DOHH2 (cell line): Measurements from ENCODE around the gene SLCO2A1.

Source experiments
- H3F3A ChIP-seq: fragments of 200-600 bp; sonication (generic), shearing (Covaris generic); 2 replicates; pipeline ENCODE4 v1.6.0; 2016; ENCODE audit warnings: antibody characterized with exemption, mild to moderate bottlenecking; ENCODE audit not compliant: control insufficient read depth, insufficient read depth
- H3K27ac ChIP-seq: fragments of 200-600 bp; sonication (generic); 2 replicates; pipeline ENCODE4 v1.5.1; 2014; ENCODE audit warnings: low read depth, mild to moderate bottlenecking, low read length, moderate library complexity
- H3K27me3 ChIP-seq: fragments of 200-600 bp; sonication (generic); 2 replicates; pipeline ENCODE4 v1.6.1; 2014; ENCODE audit warnings: mild to moderate bottlenecking, low read length, mixed read lengths; ENCODE audit not compliant: control insufficient read depth
- H3K36me3 ChIP-seq: fragments of 200-600 bp; sonication (generic); 2 replicates; pipeline ENCODE4 v1.6.1; 2014; ENCODE audit warnings: mild to moderate bottlenecking, low read length, moderate library complexity, mixed read lengths; ENCODE audit not compliant: control insufficient read depth
- H3K4me1 ChIP-seq: fragments of 200-600 bp; sonication (generic); 2 replicates; pipeline ENCODE4 v1.6.1; 2014; ENCODE audit warnings: mild to moderate bottlenecking, low read length, mixed read lengths; ENCODE audit not compliant: control insufficient read depth
- H3K4me2 ChIP-seq: fragments of 200-600 bp; sonication (generic); 2 replicates; pipeline ENCODE4 v1.6.0; 2014; ENCODE audit warnings: mild to moderate bottlenecking, low read length, moderate library complexity
- H3K4me3 ChIP-seq: fragments of 200-600 bp; sonication (generic); 2 replicates; pipeline ENCODE4 v1.5.1; 2014; ENCODE audit warnings: mild to moderate bottlenecking, low read length, mixed read lengths
- H3K79me2 ChIP-seq: fragments of 200-600 bp; sonication (generic); 2 replicates; pipeline ENCODE4 v1.6.1; 2014; ENCODE audit warnings: mild to moderate bottlenecking, low read length, mixed read lengths; ENCODE audit not compliant: control insufficient read depth
- H3K9me2 ChIP-seq: fragments of 200-600 bp; sonication (generic); replicated peaks from 2 replicates; pipeline ENCODE4 v1.6.1; 2014; ENCODE audit warnings: mild to moderate bottlenecking, low read length, mixed read lengths; ENCODE audit not compliant: control insufficient read depth
- H3K9me3 ChIP-seq: fragments of 200-600 bp; sonication (generic); 2 replicates; pipeline ENCODE4 v1.6.1; 2014; ENCODE audit warnings: antibody characterized with exemption, low read length, mixed read lengths; ENCODE audit not compliant: control insufficient read depth, insufficient read depth
- H4K20me1 ChIP-seq: fragments of 200-600 bp; sonication (generic); 2 replicates; pipeline ENCODE4 v1.6.0; 2014; ENCODE audit warnings: low read depth, mild to moderate bottlenecking, antibody characterized with exemption, low read length, moderate library complexity; ENCODE audit not compliant: control insufficient read depth, insufficient read depth
- EZH2phosphoT487 ChIP-seq: fragments of 200-600 bp; sonication (generic); IDR thresholded peaks from 2 replicates; pipeline ENCODE4 v1.6.1; 2017; ENCODE audit warnings: borderline replicate concordance, mild to moderate bottlenecking, antibody characterized with exemption, low read length, moderate library complexity, mixed read lengths
- TF ChIP-seq, protein P1 (sequence below): fragments of 200-600 bp; sonication (generic); IDR thresholded peaks from one replicate; pipeline ENCODE4 v1.5.1; 2014; ENCODE audit warnings: antibody characterized with exemption, mild to moderate bottlenecking, low read depth, low read length; ENCODE audit not compliant: poor library complexity, severe bottlenecking

Gene SLCO2A1

DNA sequence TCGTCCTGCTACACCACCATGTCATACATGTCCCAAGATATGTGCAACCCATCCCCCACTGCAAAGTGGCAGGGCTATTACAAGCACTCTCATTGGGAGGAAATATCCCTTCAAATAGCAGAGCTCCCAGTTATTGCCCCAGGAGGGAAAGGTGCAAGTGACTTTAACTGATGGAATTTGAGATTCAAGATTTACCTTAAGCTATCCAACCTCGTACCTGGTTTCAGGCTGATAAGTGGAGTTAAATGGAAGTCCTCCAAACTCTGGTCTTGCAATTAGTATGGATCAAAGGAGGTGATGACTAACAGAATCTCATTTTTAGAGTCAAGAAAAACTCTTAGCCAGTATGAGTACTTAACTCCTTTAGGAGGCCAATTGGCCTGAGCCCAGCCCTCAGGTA lies 2.1 kb downstream of the SLCO2A1 start:
- no peaks in the 10 kb centered on the region for H3K27me3 ChIP-seq
- H3K9me3 ChIP-seq = no peaks in the 10 kb centered on the region
- H3K4me2 ChIP-seq = no peak overlapping the region
- no peaks in the 10 kb centered on the region for H3K36me3 ChIP-seq
- H3F3A ChIP-seq = no peaks in the 10 kb centered on the region
- no peaks in the 10 kb centered on the region for H3K4me1 ChIP-seq
- no peak overlapping the region for H3K27ac ChIP-seq
- no peak overlapping the region for H3K4me3 ChIP-seq
- no peaks in the 10 kb centered on the region for H3K79me2 ChIP-seq
- no peaks in the 10 kb centered on the region for H3K9me2 ChIP-seq
- TF ChIP-seq EZH2phosphoT487 = no peak
- H4K20me1 ChIP-seq = no peaks in the 10 kb centered on the region

DNA sequence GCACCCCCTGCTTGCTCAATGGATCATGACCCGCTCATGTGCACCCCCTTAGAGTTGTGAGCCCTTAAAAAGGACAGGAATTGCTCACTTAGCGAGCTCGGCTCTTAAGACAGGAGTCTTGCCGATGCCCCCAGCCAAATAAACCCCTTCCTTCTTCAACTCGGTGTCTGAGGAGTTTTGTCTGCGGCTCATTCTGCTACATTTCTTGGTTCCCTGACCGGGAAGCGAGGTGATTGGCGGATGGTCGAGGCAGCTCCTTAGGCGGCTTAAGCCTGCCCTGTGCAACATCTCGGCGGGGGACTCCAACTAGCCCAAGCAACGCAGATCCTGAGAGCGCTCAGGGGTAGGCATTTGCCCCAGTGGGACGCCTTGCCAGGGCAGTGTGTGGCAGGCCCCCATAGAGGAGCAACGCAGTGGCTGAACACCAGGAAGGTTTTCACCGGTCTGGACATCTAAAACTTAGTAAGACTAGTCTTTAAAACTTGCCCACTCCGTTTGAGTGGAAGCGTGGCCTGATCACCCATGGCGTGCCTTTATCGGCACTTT lies 9.5 kb downstream of the SLCO2A1 start:
- no peaks in the 10 kb centered on the region for H3K4me1 ChIP-seq
- H3K36me3 ChIP-seq = no peaks in the 10 kb centered on the region
- TF ChIP-seq EZH2phosphoT487 = no peak
- TF ChIP-seq, protein P1, sequence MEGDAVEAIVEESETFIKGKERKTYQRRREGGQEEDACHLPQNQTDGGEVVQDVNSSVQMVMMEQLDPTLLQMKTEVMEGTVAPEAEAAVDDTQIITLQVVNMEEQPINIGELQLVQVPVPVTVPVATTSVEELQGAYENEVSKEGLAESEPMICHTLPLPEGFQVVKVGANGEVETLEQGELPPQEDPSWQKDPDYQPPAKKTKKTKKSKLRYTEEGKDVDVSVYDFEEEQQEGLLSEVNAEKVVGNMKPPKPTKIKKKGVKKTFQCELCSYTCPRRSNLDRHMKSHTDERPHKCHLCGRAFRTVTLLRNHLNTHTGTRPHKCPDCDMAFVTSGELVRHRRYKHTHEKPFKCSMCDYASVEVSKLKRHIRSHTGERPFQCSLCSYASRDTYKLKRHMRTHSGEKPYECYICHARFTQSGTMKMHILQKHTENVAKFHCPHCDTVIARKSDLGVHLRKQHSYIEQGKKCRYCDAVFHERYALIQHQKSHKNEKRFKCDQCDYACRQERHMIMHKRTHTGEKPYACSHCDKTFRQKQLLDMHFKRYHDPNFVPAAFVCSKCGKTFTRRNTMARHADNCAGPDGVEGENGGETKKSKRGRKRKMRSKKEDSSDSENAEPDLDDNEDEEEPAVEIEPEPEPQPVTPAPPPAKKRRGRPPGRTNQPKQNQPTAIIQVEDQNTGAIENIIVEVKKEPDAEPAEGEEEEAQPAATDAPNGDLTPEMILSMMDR = no peak
- H3K27ac ChIP-seq = no peak overlapping the region
- H3K79me2 ChIP-seq = no peaks in the 10 kb centered on the region
- no peaks in the 10 kb centered on the region for H3F3A ChIP-seq
- H4K20me1 ChIP-seq = no peaks in the 10 kb centered on the region
- H3K9me3 ChIP-seq = no peaks in the 10 kb centered on the region
- no peak overlapping the region for H3K4me3 ChIP-seq
- H3K27me3 ChIP-seq = no peaks in the 10 kb centered on the region
- H3K9me2 ChIP-seq = no peaks in the 10 kb centered on the region
- no peak overlapping the region for H3K4me2 ChIP-seq

DNA sequence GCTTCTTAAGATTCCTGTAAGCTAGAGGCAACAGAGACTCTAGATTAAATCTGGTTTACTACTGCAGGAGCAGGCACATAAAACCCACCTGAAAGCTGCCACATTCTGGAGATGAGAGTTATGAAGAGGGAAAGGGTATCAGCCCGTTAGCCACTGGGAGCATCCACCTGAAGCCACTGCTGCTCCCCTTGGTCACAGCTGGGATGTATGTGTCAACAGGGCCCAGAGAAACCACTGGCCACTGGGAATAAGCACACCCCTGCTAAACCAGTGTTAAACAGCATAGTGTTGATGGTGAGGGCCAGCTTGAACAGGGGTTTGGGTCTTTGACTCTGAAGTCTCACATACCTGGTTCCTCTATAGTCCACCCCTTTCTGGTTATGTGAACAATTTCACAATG lies 10.9 kb downstream of the SLCO2A1 start:
- no peak overlapping the region for H3K27ac ChIP-seq
- H3K9me2 ChIP-seq = no peaks in the 10 kb centered on the region
- H3K4me2 ChIP-seq = no peak overlapping the region
- H3K27me3 ChIP-seq = no peaks in the 10 kb centered on the region
- no peaks in the 10 kb centered on the region for H3K36me3 ChIP-seq
- H4K20me1 ChIP-seq = no peaks in the 10 kb centered on the region
- no peaks in the 10 kb centered on the region for H3K4me1 ChIP-seq
- no peak overlapping the region for H3K4me3 ChIP-seq
- no peaks in the 10 kb centered on the region for H3F3A ChIP-seq
- no peak for TF ChIP-seq EZH2phosphoT487
- TF ChIP-seq, protein P1 = no peak
- no peaks in the 10 kb centered on the region for H3K9me3 ChIP-seq
- H3K79me2 ChIP-seq = no peaks in the 10 kb centered on the region

DNA sequence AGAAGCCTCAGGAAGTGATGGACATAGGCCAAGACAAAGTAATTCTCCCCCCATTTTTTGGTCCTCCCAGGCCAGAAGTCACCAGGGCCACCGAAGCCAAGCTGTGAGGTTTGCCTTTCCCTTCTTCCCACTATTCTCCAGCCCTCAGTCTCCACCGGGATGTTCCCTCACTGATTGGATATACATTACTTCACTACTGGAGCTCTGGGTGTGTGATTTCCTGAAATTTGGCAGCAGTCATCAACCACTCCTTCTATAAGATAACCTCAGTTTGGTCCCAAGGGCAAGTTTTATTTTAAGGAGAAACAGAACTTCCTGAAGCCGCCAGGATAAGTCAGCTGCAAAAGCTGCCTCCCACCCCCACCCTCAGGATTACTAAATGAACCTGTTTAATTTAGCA lies 11.3 kb downstream of the SLCO2A1 start:
- Histone ChIP-seq H3K27ac (no peak overlapping the region), H3K36me3 (no peaks in the 10 kb centered on the region), H3K79me2 (no peaks in the 10 kb centered on the region), H3K4me2 (no peak overlapping the region), H3K9me3 (no peaks in the 10 kb centered on the region), H3K9me2 (no peaks in the 10 kb centered on the region), H4K20me1 (no peaks in the 10 kb centered on the region), H3F3A (no peaks in the 10 kb centered on the region), H3K4me3 (no peak overlapping the region), H3K27me3 (no peaks in the 10 kb centered on the region), H3K4me1 (no peaks in the 10 kb centered on the region)
- TF ChIP-seq, protein P1 = no peak
- no peak for TF ChIP-seq EZH2phosphoT487
